Tibial nerve (tissue), 4 donors: ENCODE data around the gene CIPC. TPM values are rescaled to one million over a fixed set of nuclear protein-coding genes. Genes with fewer than 3 reads are reported as not detected.

Source experiments
- DNase-seq, 2 donors: peaks; one replicate each; pipeline ENCODE4 v3.0.0-alpha.2; 2019; ENCODE audit warnings: low spot score in 2 of 2
- H3K27ac ChIP-seq, 4 donors: fragments of 200-600 bp; sonication (generic) in 3 of 4; one replicate each; pipeline ENCODE4 v1.5.1; 2017 to 2019; ENCODE audit warnings: mild to moderate bottlenecking in 1 of 4
- H3K27me3 ChIP-seq, 2 donors: fragments of 200-600 bp; sonication (generic) in 1 of 2; one replicate each; pipeline versions ENCODE4 v1.5.1 to v1.6.0; 2017 to 2019
- H3K36me3 ChIP-seq, 3 donors: fragments of 200-600 bp; sonication (generic); one replicate each; pipeline ENCODE4 v1.5.1; 2018 to 2019
- H3K4me1 ChIP-seq, 4 donors: fragments of 200-600 bp; sonication (generic) in 3 of 4; one replicate each; pipeline ENCODE4 v1.5.1; 2017 to 2019
- H3K4me3 ChIP-seq, 4 donors: fragments of 200-600 bp; sonication (generic) in 3 of 4; one replicate each; pipeline ENCODE4 v1.5.1; 2017 to 2019; ENCODE audit warnings: mild to moderate bottlenecking in 1 of 4, moderate library complexity in 1 of 4
- H3K9me3 ChIP-seq, 4 donors: fragments of 200-600 bp; sonication (generic) in 3 of 4; one replicate each; pipeline ENCODE4 v1.5.1; 2017 to 2019
- EP300 ChIP-seq, 2 donors: sonication (generic); formaldehyde crosslinking; IDR thresholded peaks; one replicate each; pipeline ENCODE4 v1.6.1; 2017; ENCODE audit warnings: antibody characterized with exemption in 2 of 2, mild to moderate bottlenecking in 1 of 2
- POLR2A ChIP-seq, 2 donors: fragments of 450-650 bp; IDR thresholded peaks; one replicate each; pipeline ENCODE4 v1.6.1; 2017; ENCODE audit warnings: antibody characterized with exemption in 2 of 2, mild to moderate bottlenecking in 2 of 2, moderate library complexity in 2 of 2
- WGBS, 2 donors: methylation state at CpG; one replicate each; pipeline ENCODE4 v1.1.5; 2018; 5-methylcytosine and 5-hydroxymethylcytosine counted together
- total RNA-seq, 4 donors: library from RNA; depleted of rRNA; stranded (reverse); fragments of >200 nt; gene quantifications; one replicate each; pipeline ENCODE4 v1.1.0, GENCODE V29; 2016
- TF ChIP-seq, protein P1 (sequence below), 5 experiments: fragments of 200-600 bp in 3 of 5; fragments of 450-650 bp in 2 of 5; sonication (generic) in 3 of 5; IDR thresholded peaks; one replicate each; pipeline ENCODE4 v1.5.1; 2016 to 2019; ENCODE audit warnings: antibody characterized with exemption in 5 of 5, mild to moderate bottlenecking in 3 of 5, moderate library complexity in 2 of 5

Gene CIPC
- total RNA-seq, 4 donors from 2014 or later, result 38.1 to 76.7 (median 41.5) TPM

DNA sequence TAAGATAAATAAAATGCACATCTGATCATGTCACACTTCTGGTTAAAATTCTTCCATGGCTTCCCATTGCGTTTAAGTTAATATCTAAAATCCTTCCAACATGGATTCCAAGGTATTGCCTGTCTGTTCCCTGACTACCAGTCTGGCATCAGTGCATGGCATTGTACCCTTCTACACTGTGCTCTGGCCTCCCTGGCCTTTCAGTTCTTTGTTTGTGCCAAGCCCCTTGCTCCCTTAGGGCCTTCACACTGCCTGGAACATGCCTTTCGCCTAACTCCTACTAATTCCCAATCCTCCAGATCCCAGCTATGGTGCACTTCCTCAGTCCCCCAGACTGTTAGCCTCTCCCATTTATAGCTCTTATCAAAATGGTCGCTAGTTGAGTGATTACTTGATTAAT, 6.3 kb downstream of the CIPC start:
- H3K4me1 ChIP-seq, result peaks cover 0 to 100% (median 55%) of the 10 kb centered on the region in 4 donors
- WGBS, 2 donors, result 53 to 70% methylated on average over 3 of the region's 3 CpGs

DNA sequence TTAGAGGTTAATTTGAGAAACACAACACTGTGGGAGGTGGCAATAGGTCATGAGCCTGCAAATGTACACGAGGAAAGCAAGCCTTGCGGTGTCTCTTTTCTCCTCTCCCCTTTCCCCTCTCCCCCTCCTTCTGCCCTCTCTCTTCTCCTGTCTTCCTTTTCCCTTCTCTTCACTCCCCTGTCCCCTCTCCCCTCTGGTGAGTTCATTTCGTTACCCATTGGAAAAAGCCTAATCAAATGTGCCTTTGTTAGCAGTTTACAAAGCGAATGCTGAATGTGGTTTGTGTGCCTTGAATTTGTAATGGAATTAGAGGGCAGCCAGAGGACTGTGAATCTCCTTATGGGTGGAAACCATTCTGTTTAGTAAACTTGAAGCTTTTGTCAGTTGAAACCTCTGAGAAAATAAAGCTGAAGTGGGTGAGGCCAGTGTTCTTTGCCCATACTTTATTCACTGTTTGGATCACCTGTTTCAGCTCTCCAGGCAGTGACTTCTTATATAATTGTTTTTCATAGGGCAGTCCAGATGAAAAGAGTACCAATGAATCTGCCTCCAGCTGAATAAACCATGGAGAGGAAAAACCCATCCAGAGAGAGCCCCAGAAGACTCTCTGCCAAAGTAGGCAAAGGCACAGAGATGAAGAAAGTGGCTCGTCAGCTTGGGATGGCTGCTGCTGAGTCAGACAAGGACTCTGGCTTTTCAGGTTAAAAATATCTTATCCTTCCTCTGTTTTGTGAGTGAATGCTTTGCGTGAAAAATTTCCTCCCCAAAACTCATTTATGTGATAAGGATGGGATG, 7.3 kb downstream of the CIPC start:
- Histone ChIP-seq H3K9me3 (no peaks in the 10 kb centered on the region), H3K4me3 (no peak overlapping the region), H3K36me3 (peaks cover 0 to 30% (median 0%) of the 10 kb centered on the region in 3 donors), H3K4me1 (peaks cover 0 to 100% (median 55%) of the 10 kb centered on the region in 4 donors), H3K27ac (peak overlapping the region; percentile 27 to 100 (median 81)), H3K27me3 (no peaks in the 10 kb centered on the region)
- DNase-seq, result no peak
- 33 to 34% methylated on average over 6 of the region's 6 CpGs for WGBS, 2 donors
- TF ChIP-seq POLR2A (IDR thresholded peaks at IDR 0.05) (no peak), EP300 (IDR thresholded peaks at IDR 0.05) (peak in 1 of 2 donors; percentile 35)

More for the DNA sequence above, 6.3 kb downstream of the CIPC start:
- no peak for DNase-seq
- Histone ChIP-seq H3K9me3 (no peaks in the 10 kb centered on the region), H3K27me3 (no peaks in the 10 kb centered on the region), H3K27ac (peak overlapping the region; percentile 10 to 100 (median 63)), H3K36me3 (peaks cover 0 to 23% (median 0%) of the 10 kb centered on the region in 3 donors), H3K4me3 (no peak overlapping the region)
- TF ChIP-seq, protein P1, sequence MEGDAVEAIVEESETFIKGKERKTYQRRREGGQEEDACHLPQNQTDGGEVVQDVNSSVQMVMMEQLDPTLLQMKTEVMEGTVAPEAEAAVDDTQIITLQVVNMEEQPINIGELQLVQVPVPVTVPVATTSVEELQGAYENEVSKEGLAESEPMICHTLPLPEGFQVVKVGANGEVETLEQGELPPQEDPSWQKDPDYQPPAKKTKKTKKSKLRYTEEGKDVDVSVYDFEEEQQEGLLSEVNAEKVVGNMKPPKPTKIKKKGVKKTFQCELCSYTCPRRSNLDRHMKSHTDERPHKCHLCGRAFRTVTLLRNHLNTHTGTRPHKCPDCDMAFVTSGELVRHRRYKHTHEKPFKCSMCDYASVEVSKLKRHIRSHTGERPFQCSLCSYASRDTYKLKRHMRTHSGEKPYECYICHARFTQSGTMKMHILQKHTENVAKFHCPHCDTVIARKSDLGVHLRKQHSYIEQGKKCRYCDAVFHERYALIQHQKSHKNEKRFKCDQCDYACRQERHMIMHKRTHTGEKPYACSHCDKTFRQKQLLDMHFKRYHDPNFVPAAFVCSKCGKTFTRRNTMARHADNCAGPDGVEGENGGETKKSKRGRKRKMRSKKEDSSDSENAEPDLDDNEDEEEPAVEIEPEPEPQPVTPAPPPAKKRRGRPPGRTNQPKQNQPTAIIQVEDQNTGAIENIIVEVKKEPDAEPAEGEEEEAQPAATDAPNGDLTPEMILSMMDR (IDR thresholded peaks at IDR 0.05), result no peak
- TF ChIP-seq POLR2A (IDR thresholded peaks at IDR 0.05), result no peak
- no peak for TF ChIP-seq EP300 (IDR thresholded peaks at IDR 0.05)

DNA sequence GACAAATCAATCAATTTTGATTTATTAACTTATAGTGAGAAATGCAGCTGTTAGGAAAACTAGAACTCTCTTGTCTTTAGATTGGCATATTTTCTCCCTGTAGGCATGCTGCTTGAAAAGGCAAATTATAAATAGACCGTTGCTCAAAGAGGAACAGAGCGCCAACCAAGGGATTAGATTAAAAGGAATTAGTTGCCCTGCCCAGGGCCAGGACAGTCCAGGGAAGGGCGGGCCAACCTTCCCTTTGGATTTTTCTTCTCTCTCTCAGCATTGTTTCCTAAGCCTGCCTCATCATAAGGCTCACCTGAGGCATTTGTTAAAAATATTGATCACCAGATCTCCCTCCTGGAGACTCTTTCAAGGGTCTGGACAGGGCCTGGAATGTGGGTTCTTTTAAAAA, 8.6 kb downstream of the CIPC start:
- peaks cover 0 to 100% (median 49%) of the 10 kb centered on the region in 4 donors for H3K4me1 ChIP-seq
- peaks cover 0 to 39% (median 0%) of the 10 kb centered on the region in 3 donors for H3K36me3 ChIP-seq
- no peaks in the 10 kb centered on the region for H3K27me3 ChIP-seq
- no peak for DNase-seq
- no peaks in the 10 kb centered on the region for H3K9me3 ChIP-seq
- WGBS, 2 donors, result 69% methylated on average over 3 of the region's 3 CpGs
- H3K4me3 ChIP-seq, result no peak overlapping the region
- TF ChIP-seq, protein P1 (IDR thresholded peaks at IDR 0.05), result no peak
- TF ChIP-seq POLR2A (IDR thresholded peaks at IDR 0.05) (no peak), EP300 (IDR thresholded peaks at IDR 0.05) (no peak)
- H3K27ac ChIP-seq, result peak overlapping the region in 3 of 4 donors; percentile 54 to 100 (median 99)

DNA sequence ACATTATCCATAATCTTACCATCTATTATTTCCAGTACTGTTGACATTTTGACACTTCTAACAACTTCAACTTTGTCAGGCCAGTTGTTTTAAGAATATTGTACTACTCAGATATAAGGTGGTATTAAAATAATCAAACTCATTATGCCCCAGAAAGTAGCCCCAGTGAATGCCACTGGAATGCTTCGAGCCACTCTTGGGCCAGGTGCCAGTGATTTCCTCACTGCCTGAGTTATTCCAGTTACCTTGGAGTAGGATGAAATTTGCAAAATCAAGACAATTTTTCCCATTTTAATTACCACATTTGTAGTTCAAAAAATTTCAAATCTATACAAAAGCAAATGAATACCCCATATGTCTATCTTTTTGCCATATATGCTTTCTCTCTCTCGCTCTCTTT, 9.2 kb downstream of the CIPC start:
- no peak for TF ChIP-seq EP300 (IDR thresholded peaks at IDR 0.05)
- TF ChIP-seq, protein P1 (IDR thresholded peaks at IDR 0.05), result no peak
- TF ChIP-seq POLR2A (IDR thresholded peaks at IDR 0.05), result no peak
- DNase-seq, result peak in 1 of 2 donors; percentile 33
- 57 to 64% methylated on average over 2 of the region's 2 CpGs for WGBS, 2 donors
- peak overlapping the region in 3 of 4 donors; percentile 54 to 100 (median 99) for H3K27ac ChIP-seq
- peaks cover 0 to 100% (median 49%) of the 10 kb centered on the region in 4 donors for H3K4me1 ChIP-seq
- no peaks in the 10 kb centered on the region for H3K27me3 ChIP-seq
- H3K9me3 ChIP-seq, result no peaks in the 10 kb centered on the region
- H3K36me3 ChIP-seq, result peaks cover 0 to 42% (median 0%) of the 10 kb centered on the region in 3 donors
- H3K4me3 ChIP-seq, result no peak overlapping the region

DNA sequence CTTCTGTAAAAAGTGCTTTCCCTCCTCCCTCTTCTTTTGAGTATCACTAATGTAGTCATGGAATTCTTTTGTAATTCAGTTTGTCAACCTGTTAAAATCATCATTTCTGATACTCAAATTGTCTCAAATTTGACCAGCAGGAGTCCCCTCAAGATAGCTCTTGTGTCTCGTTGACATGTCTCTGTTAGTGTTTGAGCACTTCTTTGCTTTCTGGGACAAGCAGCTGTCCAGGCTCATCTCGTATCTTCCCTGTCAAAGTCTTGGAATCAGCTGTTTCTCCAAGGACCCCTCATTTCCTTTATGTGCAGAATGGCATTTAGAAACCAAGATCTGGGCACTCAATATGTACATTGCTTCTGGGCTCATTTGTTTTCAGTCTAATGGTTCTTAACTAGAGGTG, 10.7 kb downstream of the CIPC start:
- Histone ChIP-seq H3K36me3 (peaks cover 4 to 48% (median 4%) of the 10 kb centered on the region in 3 donors), H3K4me3 (no peak overlapping the region), H3K27ac (peak overlapping the region in 2 of 4 donors; percentile 99 to 100), H3K27me3 (no peaks in the 10 kb centered on the region), H3K9me3 (no peaks in the 10 kb centered on the region), H3K4me1 (peaks cover 0 to 94% (median 44%) of the 10 kb centered on the region in 4 donors)
- no peak for DNase-seq
- 79 to 91% methylated on average over 2 of the region's 2 CpGs for WGBS, 2 donors
- TF ChIP-seq EP300 (IDR thresholded peaks at IDR 0.05), result no peak
- TF ChIP-seq, protein P1 (IDR thresholded peaks at IDR 0.05), result no peak
- TF ChIP-seq POLR2A (IDR thresholded peaks at IDR 0.05), result no peak
